H7 (cell line): ENCODE measurements around the gene PPA2. TPM values are rescaled to one million over a fixed set of nuclear protein-coding genes. Genes with fewer than 3 reads are reported as not detected.
A peak's percentile ranks its signal among the peaks of the same experiment; 100 is the strongest.

Experiments used
- DNase-seq: peaks from one replicate; pipeline ENCODE4 v3.0.0; 2012
- H3K27me3 ChIP-seq: 2 replicates; pipeline ENCODE4 v1.6.0; 2011; ENCODE audit warnings: mild to moderate bottlenecking, low read length; ENCODE audit not compliant: control insufficient read depth, insufficient read depth
- H3K36me3 ChIP-seq: replicated peaks from 2 replicates; pipeline ENCODE4 v1.5.1; 2011; ENCODE audit warnings: low read length; ENCODE audit not compliant: control insufficient read depth, insufficient read depth
- H3K4me3 ChIP-seq: 2 replicates; pipeline ENCODE4 v1.5.1; 2011; ENCODE audit warnings: low read depth, mild to moderate bottlenecking, control low read depth, low read length, moderate library complexity; ENCODE audit not compliant: insufficient read depth
- total RNA-seq: library from RNA; depleted of rRNA; stranded (reverse); fragments of >200 nt; shearing (Covaris generic); gene quantifications from 2 replicates; pipeline ENCODE4 v1.2.3, GENCODE V29; 2014; rRNA removed

Gene PPA2
- total RNA-seq = 70.3 and 82.4 TPM in 2 replicates

DNA sequence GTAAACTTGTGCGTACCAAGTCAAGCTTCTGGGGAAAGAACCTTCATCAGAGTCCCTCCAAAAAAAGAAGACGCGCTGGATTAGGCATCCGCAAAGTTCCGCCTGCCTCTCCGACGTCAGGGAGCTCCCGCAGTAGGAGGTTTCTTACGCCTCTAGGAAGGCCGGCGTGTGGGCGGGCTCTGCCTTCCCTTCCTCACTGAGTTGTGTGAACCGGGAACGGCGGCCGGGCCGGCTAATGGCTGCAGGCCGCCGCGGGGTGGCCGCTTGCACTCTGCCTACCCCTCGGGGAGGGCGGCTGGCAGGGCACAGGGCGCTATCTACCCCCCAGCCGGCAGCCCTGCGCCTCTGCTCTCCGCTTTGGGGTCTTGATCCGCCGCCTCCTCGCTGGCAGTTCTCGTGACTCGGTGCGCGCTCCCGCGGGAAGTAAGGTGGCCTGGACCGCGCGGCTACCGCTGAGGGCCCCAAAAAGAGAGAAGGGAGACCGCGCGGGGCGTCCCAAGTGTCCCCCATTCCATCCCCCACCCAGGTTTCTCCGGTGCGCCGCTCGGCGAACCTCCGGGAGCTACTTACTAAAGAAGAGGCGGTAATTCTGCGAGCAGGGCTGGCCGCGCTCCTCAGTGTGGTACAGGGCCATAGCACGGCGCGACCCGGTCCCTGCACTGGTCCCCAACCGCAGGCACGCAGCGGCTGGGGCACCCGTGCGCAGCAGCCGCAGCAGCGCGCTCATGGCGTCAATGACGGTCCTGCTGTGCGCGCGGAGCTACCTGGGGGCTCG, at the start of gene PPA2:
Gene PPA2, minus strand, starts transcription at position 739 of the 775 bp plus-strand sequence. Its CDS starts 12 bp downstream, at position 727.
- DNase-seq = peak; percentile 70
- H3K36me3 ChIP-seq = no peaks in the 10 kb centered on the region
- H3K27me3 ChIP-seq = no peaks in the 10 kb centered on the region
- peak within 1 kb of the TSS; percentile 91 for H3K4me3 ChIP-seq

DNA sequence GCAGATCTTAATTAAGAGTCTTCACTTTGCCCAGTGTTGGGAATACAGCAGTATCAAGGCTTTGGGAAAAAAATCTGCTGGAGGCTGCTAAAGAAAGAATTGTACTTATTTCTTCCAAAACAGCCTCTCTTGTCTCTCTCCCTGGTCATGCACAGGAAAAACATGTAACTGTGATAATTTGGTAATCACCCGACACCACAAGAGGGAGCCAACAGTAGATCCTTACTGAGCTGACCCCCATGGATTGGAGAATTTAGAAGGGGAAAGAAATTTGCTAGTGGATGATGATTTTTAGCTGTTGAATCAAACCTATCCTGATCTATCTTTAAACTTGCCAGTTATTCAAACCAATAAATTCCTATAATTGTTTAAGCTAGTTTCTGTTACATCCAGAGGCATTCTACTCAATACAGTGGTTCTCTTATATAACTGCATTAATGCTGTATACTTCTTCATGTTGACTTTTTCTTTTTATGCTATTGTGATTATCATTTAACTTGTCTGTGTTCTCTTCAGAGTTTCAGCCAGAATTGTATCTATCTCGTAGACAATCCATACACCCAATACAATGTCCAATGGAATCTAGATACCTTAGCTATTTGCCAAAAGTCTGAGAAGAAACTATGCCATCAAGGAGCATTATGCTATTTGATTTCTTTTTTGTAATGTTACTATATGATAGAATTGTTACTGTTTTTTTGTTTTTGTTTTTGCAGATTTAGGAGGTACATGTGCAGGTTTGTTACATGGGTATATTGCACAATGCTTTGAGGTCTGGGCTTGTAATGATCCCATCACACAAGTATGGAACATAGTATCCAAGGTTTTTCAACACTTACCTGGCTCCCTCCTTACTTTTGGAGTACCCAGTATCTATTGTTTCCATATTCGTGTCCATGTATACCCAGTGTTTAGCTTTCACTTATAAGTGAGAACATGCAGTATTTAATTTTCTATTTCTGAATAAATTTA, 47.2 kb upstream of the PPA2 start:
- Histone ChIP-seq H3K27me3 (no peaks in the 10 kb centered on the region), H3K4me3 (no peak overlapping the region), H3K36me3 (no peaks in the 10 kb centered on the region)
- peak; percentile 55 for DNase-seq

DNA sequence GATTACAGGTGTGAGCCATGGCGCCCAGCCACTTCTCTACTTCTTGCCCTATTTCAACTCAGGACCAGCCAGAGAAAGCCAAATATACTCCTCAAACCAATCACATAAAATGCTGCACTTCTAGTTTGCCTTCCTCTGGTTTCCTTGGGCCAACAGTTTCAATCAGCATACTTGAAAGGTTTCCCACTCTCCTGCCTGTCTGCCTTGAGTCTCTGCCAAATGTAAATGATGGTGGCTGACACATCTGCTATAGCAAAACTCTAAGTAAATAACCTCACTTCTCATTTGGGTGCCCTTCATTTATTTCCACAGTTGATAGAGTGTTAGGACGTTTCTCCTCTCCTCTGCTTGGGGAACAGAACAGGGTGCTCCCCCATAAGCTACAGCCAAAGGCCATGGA, 36.4 kb upstream of the PPA2 start:
- no peak for DNase-seq
- Histone ChIP-seq H3K36me3 (no peaks in the 10 kb centered on the region), H3K4me3 (no peak overlapping the region), H3K27me3 (no peaks in the 10 kb centered on the region)

DNA sequence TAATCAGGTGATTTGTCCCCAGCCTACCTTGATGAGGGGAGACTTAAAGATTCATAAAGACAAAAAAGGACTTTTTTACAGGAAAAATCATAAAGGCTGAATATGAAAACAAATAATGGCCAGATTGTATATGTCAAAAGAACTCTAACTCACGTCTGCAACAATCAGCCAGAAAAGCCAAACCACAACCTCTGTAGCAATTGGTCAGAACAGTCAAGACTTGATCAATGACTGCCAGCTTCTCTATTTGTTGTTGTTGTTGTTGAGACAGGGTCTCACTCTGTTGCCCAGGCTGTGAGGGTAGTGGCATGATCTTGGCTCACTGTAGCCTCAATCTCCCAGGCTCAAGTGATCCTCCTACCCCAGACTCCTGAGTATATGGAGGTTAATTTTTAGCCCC, 35.9 kb upstream of the PPA2 start:
- no peaks in the 10 kb centered on the region for H3K27me3 ChIP-seq
- DNase-seq = no peak
- no peak overlapping the region for H3K4me3 ChIP-seq

DNA sequence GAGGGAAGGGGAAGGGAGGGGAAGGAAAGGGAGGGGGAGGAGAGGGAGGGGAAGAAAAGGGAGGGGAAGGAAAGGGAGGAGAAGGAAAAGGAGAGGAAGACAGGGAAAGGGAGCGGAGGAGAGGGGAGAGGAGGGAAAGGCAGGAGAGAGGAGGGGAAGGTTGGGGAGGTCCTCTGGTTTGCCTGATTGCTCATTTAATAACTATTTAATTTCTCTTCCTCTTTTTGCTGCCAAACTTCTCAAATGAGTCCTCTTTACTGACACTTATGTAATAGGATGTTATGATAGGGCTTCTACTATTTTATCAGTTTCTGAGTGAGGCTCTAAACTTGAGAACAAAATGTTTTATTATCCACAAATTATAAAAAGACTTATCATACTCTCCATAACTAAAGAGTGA, 35.4 kb upstream of the PPA2 start:
- DNase-seq = no peak
- Histone ChIP-seq H3K4me3 (no peak overlapping the region), H3K36me3 (no peaks in the 10 kb centered on the region), H3K27me3 (no peaks in the 10 kb centered on the region)

More for the DNA sequence above, 35.9 kb upstream of the PPA2 start:
- H3K36me3 ChIP-seq = no peaks in the 10 kb centered on the region

DNA sequence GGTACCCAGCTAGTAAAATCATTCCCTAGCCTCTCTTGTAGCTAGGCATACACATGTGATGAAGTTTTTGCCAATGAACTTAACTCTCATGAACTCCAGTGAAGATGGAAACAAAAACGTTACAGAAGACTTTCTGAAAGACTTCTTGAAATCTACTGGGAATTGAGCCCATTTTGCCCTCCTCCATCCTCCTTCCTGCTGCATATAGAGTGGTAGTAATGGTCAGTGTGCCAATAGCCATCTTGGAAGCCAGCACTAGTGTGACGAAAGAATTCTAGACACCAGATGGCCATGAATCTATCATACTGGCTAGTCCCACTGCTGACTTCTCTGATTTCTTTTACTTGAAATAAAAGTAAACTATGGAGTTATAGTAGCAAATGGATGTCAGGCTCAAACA, 30.9 kb upstream of the PPA2 start:
- Histone ChIP-seq H3K27me3 (no peaks in the 10 kb centered on the region), H3K36me3 (no peaks in the 10 kb centered on the region), H3K4me3 (no peak overlapping the region)
- DNase-seq = no peak

DNA sequence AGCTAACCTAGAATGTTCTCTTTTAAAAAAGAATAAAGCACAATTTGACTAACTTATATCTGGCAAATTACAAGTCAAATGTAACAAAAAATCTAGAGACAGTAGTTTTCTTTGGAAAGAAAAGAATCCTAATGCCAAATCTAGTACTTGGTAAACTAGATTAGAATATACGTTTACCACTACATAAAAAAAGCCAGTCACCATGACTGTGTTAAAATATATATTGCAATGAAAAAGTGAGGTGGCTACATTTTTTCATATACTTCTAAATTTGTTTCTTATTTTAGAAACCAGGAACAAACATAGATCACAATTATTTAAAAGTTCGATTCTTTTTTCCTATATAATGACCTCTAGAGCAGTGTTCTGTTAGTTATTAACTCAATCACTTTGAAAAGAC, 29.6 kb upstream of the PPA2 start:
- no peaks in the 10 kb centered on the region for H3K27me3 ChIP-seq
- DNase-seq = no peak
- no peak overlapping the region for H3K4me3 ChIP-seq
- no peaks in the 10 kb centered on the region for H3K36me3 ChIP-seq

DNA sequence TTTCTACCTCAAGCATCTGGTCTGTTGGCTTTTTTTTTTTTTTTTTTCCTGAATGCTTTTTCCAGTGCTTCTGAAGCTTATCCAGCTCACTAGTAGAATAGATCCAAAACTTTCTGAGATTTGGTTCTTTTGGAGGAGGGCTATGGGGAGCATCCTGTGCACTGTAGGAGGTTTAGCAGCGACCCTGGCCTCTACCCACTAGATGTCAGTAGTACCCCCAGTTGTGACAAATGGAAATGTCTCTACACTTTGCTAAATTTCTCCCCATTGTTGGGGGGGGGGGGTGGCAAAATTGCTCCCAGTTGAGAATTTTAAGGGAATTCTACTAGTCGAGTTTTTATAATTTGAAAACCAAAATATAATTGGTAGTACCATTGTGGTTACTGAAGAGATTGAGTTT, 23.0 kb upstream of the PPA2 start:
- DNase-seq = no peak
- H3K4me3 ChIP-seq = no peak overlapping the region

DNA sequence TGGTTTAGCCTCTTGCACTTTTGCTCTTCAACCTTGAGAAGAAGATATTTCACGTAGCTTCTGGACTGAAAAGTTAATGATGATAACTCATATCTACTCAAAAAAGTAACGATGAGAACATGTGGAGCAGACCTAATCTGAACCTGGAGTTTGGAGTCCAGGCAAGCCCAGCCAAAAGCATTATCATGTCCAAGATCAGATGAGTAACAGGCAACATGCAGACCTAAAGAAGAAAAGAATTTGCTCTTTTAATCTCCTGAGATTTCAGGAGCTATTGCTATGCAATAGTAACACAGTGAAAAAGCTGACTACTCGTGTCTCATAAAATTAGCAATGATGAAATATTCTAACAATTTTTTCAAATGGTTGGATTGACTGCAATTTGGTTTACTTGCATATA, 21.8 kb upstream of the PPA2 start:
- no peaks in the 10 kb centered on the region for H3K36me3 ChIP-seq
- H3K27me3 ChIP-seq = no peaks in the 10 kb centered on the region
- DNase-seq = no peak
- H3K4me3 ChIP-seq = no peak overlapping the region

More for the DNA sequence above, 23.0 kb upstream of the PPA2 start:
- no peaks in the 10 kb centered on the region for H3K27me3 ChIP-seq
- H3K36me3 ChIP-seq = no peaks in the 10 kb centered on the region

DNA sequence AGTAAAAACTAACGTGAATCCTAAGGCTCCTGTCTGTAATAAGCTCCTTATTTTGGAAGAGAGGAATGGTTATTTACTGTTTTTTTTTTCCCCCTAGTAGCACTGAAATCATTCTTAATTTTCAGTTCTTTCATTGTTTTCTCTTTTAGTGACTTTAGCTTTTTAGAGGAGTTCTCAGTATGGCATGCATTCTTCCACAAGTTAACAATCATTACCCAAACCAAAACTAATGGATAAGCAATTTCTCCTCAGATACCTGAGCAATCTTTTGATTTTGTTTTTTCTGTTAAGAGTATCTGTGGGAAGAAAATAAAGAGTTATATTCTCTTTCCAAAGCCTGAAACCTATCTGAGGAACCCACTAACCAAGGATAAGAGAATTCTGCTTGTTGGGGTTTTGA, 16.7 kb upstream of the PPA2 start:
- no peaks in the 10 kb centered on the region for H3K36me3 ChIP-seq
- H3K4me3 ChIP-seq = no peak overlapping the region
- no peaks in the 10 kb centered on the region for H3K27me3 ChIP-seq
- no peak for DNase-seq

DNA sequence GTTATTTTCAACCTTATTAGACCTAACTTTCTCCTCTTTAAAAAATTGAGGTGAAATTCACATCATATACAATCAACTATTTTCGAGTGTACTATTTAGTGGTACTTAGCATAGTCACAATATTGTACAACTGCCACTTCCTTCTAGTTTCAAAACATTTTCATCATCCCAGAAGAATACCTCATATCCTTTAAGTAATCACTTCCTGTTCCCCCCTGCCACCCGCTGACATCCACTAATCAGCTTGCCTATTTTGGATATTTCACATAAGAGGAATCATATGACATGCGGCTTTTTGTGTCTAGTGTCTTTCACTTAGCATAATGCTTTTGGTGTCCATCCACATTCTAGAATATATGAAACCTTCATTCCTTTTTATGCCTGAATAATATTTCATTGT, 10.0 kb upstream of the PPA2 start:
- H3K36me3 ChIP-seq = no peaks in the 10 kb centered on the region
- no peak overlapping the region for H3K4me3 ChIP-seq
- no peak for DNase-seq
- no peaks in the 10 kb centered on the region for H3K27me3 ChIP-seq

DNA sequence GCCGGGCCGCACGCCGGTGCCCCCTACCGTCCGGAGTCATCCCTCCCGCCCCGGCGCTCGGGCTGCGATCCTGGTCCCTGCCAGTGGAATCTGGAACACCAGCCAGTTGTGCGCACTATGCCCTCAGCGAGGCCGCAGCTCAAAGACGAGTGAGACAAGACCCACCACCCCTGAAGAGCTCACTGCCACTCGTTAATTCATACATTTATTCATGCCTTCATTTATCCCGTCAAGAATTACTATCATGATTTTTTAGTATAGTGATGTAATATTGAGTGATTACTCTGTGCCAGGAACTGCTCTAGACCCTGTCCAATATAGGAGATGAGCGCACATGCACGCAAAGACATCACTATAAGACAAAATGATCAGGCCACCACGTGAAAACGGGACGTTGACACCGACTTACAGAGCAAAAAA, 247 bp upstream of the PPA2 start:
- peak; percentile 91 for DNase-seq
- H3K27me3 ChIP-seq = no peaks in the 10 kb centered on the region
- no peaks in the 10 kb centered on the region for H3K36me3 ChIP-seq
- peak overlapping the region; percentile 91 for H3K4me3 ChIP-seq

DNA sequence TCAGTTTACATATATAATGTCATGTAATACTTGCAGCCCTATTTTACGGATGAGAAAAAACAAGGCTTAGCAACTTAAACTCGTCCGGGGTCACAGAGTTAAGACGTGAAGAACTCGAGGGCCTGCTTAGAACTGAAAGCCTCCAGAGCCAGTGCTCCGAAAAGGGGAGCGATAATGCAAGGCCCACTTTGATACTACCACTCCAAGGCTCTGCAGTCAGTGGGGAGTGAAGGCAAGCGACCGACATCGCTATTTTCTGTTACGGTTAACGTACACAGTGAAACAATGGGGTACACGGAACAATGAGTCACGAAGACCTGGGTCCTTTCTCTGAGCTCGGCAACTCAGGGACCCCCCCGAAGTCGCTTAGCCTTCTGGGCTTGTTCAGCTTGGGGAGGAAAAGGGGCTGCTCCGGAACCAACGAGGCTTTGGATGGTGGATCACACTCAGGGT, 965 bp downstream of the PPA2 start:
- peak; percentile 24 for DNase-seq
- Histone ChIP-seq H3K36me3 (no peaks in the 10 kb centered on the region), H3K27me3 (no peaks in the 10 kb centered on the region), H3K4me3 (peak overlapping the region; percentile 91)

DNA sequence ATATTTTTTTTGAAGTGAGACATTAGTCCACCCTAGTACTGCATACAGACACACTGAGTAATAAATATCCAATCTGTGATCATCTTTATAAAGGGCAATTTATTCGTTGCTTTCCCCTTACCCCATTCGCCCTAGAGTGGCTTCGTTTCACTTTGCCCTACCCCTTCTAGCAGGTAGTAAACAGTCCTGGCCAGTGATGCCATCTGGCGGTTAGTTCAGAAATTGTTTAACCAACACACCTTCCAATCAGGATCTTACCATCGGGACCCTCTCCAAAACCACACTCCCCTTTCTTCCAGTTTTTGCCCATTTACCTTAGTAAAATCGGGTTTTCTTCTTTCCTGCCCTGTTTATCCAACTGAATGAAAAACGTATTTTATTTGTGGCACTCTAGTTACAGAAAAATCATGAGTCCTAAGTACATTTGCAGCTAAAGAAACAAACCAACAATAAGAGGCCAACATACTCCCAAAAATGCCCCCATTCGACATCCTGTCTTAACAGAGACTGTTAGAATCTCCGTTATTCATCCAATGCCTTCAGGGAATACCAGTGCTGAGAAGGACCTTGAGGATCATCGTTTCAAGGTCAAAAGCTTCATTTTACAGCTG, 2.2 kb downstream of the PPA2 start:
- no peak overlapping the region for H3K4me3 ChIP-seq
- no peaks in the 10 kb centered on the region for H3K27me3 ChIP-seq
- H3K36me3 ChIP-seq = no peaks in the 10 kb centered on the region; the same call in 1 of the 2 replicates
- peak; percentile 67 for DNase-seq
